ENCODE data around the gene ERICH4.

- no peak for TF ChIP-seq CTCF (IDR thresholded peaks at IDR 0.05)
- TF ChIP-seq POLR2AphosphoS5 (IDR thresholded peaks at IDR 0.05), result no peak
Measured at GRCh38 chr19:41441321-41441945, 1.5 kb upstream of the ERICH4 start.

All from suprapubic skin (tissue), 3 donors.